Measurements from ENCODE around the gene PLXNB1.

The PLXNB1 gene

DNA sequence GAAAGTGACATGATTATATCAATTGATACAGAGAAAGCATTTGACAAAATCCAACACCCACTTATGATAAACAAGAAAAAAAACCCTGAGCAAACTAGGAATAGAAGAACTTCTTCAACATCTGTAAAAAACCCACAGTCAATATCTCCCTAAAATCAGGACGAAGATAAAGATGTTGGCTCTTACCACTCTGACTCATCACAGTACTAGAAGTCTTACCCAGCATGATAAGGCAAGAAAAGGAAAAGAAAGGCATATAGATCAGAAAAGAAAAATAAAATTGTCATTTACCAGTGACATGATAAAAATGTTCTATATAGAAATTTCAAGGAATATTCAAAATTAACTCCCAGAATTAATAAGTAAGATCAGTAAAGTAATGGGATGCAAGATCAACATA, 65.0 kb downstream of the PLXNB1 start:
- no peak for DNase-seq

DNA sequence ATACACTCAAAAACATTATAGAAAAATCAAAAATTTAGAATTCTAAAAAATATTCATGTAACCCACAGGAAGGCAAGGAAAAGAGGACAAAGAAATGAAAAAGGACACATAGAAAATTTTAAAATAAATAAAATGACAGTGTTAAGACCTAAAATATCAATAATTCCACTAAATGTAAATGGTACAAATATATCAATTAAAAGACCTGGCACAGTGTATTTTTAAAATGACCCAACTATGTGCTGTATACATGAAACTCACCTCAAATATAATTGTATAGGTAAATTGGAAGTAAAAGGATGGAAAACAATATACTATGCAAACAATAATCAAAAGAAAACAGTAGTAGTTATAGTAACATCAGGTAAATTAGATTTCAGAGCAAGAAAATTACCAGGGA, 68.0 kb downstream of the PLXNB1 start:
- DNase-seq: no peak

DNA sequence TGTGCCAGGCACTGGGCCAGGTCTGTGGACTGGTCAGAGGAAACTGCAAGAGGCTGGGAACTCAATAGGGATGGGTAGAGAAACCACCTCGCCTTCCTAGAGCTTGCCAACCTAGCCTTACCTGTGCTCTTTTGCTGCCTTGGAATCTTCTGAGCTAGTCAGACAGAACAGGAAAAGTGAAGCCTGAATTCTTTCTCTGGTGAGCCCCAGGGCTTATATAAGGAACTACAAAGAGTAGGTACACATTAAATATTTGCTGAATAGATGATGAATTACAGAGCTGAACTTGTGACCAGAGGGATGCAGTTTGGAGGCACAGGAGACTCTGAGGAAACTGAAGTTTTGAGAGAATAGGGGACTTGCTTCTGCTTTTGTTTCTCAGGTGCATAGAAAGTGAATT, 73.5 kb downstream of the PLXNB1 start:
- DNase-seq: no peak

- DNase-seq: no peak
Observed at GRCh38 chr3:48353987-48354386, 75.9 kb downstream of the PLXNB1 start.

All from GF-D8 (cell line).